ENCODE measurements around the gene PLCD1. TPM values are rescaled to one million over a fixed set of nuclear protein-coding genes. Genes with fewer than 3 reads are reported as not detected.
A peak's percentile ranks its signal among the peaks of the same experiment; 100 is the strongest.

PLCD1 gene
- total RNA-seq, 1 experiment from 2014 or later: 27.1 TPM

DNA sequence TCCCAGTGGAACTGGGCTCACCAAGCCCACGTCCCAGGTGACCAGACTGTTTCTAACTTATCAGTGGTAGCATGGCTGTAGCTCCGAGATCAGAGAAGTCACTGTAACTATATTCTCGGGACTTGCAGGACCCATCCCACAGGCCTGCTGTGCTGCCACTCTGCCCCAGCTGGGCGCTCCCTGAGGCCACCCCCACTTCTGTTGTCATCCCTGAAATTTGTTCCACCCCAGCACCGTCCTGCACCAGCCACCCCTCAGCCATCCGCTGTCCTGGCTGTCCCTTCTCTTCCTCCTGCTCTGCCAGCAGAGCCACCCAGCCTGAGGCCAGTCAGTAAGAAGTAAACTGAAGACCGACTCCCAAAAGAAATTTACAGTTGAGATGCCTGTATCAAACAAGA lies 71.9 kb downstream of the PLCD1 start:
- Histone ChIP-seq H3K9ac (ENCODE audit: extremely low read depth, insufficient read length, low read length) (no peak overlapping the region), H3K27ac (ENCODE audit: insufficient read length, low read depth, low read length) (no peak overlapping the region), H3K56ac (ENCODE audit: insufficient read length, low read depth, low read length) (no peak overlapping the region), H4K8ac (replicated peaks; ENCODE audit: insufficient read length, low read depth, low read length) (no peak overlapping the region), H3K27me3 (ENCODE audit: insufficient read depth, low read length) (no peaks in the 10 kb centered on the region), H3K23me2 (ENCODE audit: insufficient read length, low read depth, low read length, poor library complexity, severe bottlenecking) (no peaks in the 10 kb centered on the region), H4K5ac (ENCODE audit: insufficient read length, low read depth, low read length) (no peak overlapping the region), H2BK20ac (ENCODE audit: low read depth, low read length, poor library complexity, severe bottlenecking) (no peak overlapping the region), H3T11ph (ENCODE audit: low read length) (no peak overlapping the region), H3K18ac (ENCODE audit: insufficient read length, low read depth, low read length) (no peak overlapping the region), H3K9me3 (ENCODE audit: control insufficient read depth, low read depth, low read length) (no peaks in the 10 kb centered on the region), H3K14ac (ENCODE audit: insufficient read depth, low read length) (no peak overlapping the region; the same call in 1 of the 2 replicates), H3K79me1 (ENCODE audit: insufficient read depth, low read depth, low read length, poor library complexity, severe bottlenecking) (no peaks in the 10 kb centered on the region), H2AK5ac (ENCODE audit: insufficient read length, low read length) (no peak overlapping the region), H2BK12ac (ENCODE audit: insufficient read length, low read depth, low read length) (no peak overlapping the region), H2AFZ (ENCODE audit: low read length) (no peak overlapping the region), H2BK120ac (ENCODE audit: low read depth, low read length, poor library complexity, severe bottlenecking) (no peak overlapping the region), H2BK5ac (ENCODE audit: insufficient read length, low read length) (no peak overlapping the region), H3K4ac (ENCODE audit: low read depth, low read length) (no peak overlapping the region), H3K79me2 (ENCODE audit: insufficient read depth, low read length) (no peaks in the 10 kb centered on the region), H3K4me2 (ENCODE audit: insufficient read depth, insufficient read length, low read length) (no peak overlapping the region), H4K91ac (ENCODE audit: insufficient read length, low read depth, low read length) (no peak overlapping the region), H3K4me1 (ENCODE audit: insufficient read depth, low read length) (peaks cover 16% of the 10 kb centered on the region), H2BK15ac (ENCODE audit: low read depth, low read length) (no peak overlapping the region), H4K20me1 (ENCODE audit: control insufficient read depth, insufficient read depth, insufficient read length) (no peaks in the 10 kb centered on the region), H3K23ac (ENCODE audit: insufficient read length, low read depth, low read length) (no peak overlapping the region)
- WGBS (ENCODE audit: extremely low coverage, insufficient read length, low lambda C conversion rate): no CpG with 5 or more reads among the region's 7 CpGs
- Mint-ChIP-seq H3K4me1 (peaks cover 31 to 32% of the 10 kb centered on the region in 2 experiments), H3K36me3 (ENCODE audit: insufficient read depth in 1 of 3, low read depth in 3 of 3) (peaks cover 0 to 4% (median 3%) of the 10 kb centered on the region in 3 experiments; a peak in 4 of 7 replicates), H3K27ac (peak overlapping the region; percentile 68 to 89 (median 83)), H3K9me3 (no peaks in the 10 kb centered on the region), H3K4me3 (no peak overlapping the region), H3K27me3 (ENCODE audit: low read depth) (no peaks in the 10 kb centered on the region)
- TF ChIP-seq CTCF (conservative IDR thresholded peaks at IDR 0.05): no peak
- no peak for DNase-seq

Small RNA genes within 50 kb of the gene (microRNA-seq; reads per million reads assigned to microRNA genes)
- gene MIR26A1 (ENCODE audit: borderline microRNAs expressed): 1.3 reads per million, percentile 7 among the genes with 10 or more reads in this experiment

Other genes starting within 250 kb of the PLCD1 start
- gene CTDSPL, start 167.8 kb downstream of the PLCD1 start, total RNA-seq (2021): 20.8 and 21.3 TPM in 2 replicates
- gene VILL, start 38.9 kb downstream of the PLCD1 start, total RNA-seq (2021): 3.2 and 3.8 TPM in 2 replicates
- 2.0 and 2.1 TPM in 2 replicates for gene DLEC1, start 9.6 kb upstream of the PLCD1 start, total RNA-seq (2021)
- 41.9 and 44.3 TPM in 2 replicates for gene ACAA1, start 107.5 kb upstream of the PLCD1 start, total RNA-seq (2021)
- gene MYD88, start 109.0 kb upstream of the PLCD1 start, total RNA-seq (2021): 33.4 and 34.2 TPM in 2 replicates
- gene OXSR1, start 135.9 kb upstream of the PLCD1 start, total RNA-seq (2021): 53.8 and 54.1 TPM in 2 replicates
- gene SLC22A13, start 236.2 kb upstream of the PLCD1 start, total RNA-seq (2021): 0.11 TPM in 1 of 2 replicates, not detected in the other

Measured in H9 (cell line).